Urothelium cell line (cell line): ENCODE data around the gene CLDN11.

Experiments used
- DNase-seq: peaks from one replicate; pipeline ENCODE4 v3.0.0; 2011; ENCODE audit warnings: low spot score, mixed read lengths
- FAIRE-seq: peaks from 2 replicates; lab custom pipeline; 2011; peaks lifted over from hg19 to GRCh38; lab: Jason Lieb, UNC

The CLDN11 gene

GRCh38 chr3:170418422-170419398 is at the start of gene CLDN11:
CLDN11 (plus strand) TSS chr3:170418868; CDS start chr3:170419067, 199 bp downstream.
- DNase-seq (no peak), FAIRE-seq (no peak)

GRCh38 chr3:170368921-170369320 is 49.7 kb upstream of the CLDN11 start:
- FAIRE-seq: no peak
- no peak for DNase-seq

GRCh38 chr3:170372190-170372879 is 46.3 kb upstream of the CLDN11 start:
- DNase-seq: no peak
- FAIRE-seq: no peak

GRCh38 chr3:170383567-170383966 is 35.1 kb upstream of the CLDN11 start:
- FAIRE-seq (no peak), DNase-seq (no peak)

GRCh38 chr3:170386468-170386867 is 32.2 kb upstream of the CLDN11 start:
- FAIRE-seq (no peak), DNase-seq (no peak)

- DNase-seq (no peak), FAIRE-seq (no peak)
Measured at GRCh38 chr3:170387950-170388349, 30.7 kb upstream of the CLDN11 start.

GRCh38 chr3:170391108-170391507 is 27.6 kb upstream of the CLDN11 start:
- FAIRE-seq: no peak
- DNase-seq: no peak

- DNase-seq: no peak
- FAIRE-seq: no peak
Measured at GRCh38 chr3:170397685-170398084, 21.0 kb upstream of the CLDN11 start.

- FAIRE-seq (no peak), DNase-seq (no peak)
Measured at GRCh38 chr3:170405101-170405500, 13.6 kb upstream of the CLDN11 start.

GRCh38 chr3:170410428-170411029 is 8.1 kb upstream of the CLDN11 start:
- no peak for FAIRE-seq
- no peak for DNase-seq

GRCh38 chr3:170413291-170413690 is 5.4 kb upstream of the CLDN11 start:
- no peak for DNase-seq
- no peak for FAIRE-seq

- peak; percentile 62 for DNase-seq
- FAIRE-seq: no peak
Measured at GRCh38 chr3:170414202-170414663, 4.4 kb upstream of the CLDN11 start.

GRCh38 chr3:170417090-170417489 is 1.6 kb upstream of the CLDN11 start:
- FAIRE-seq: no peak
- no peak for DNase-seq

GRCh38 chr3:170419557-170420087 is 954 bp downstream of the CLDN11 start:
- DNase-seq: no peak
- no peak for FAIRE-seq

GRCh38 chr3:170420307-170420821 is 1.7 kb downstream of the CLDN11 start:
- FAIRE-seq (no peak), DNase-seq (no peak)

- FAIRE-seq: no peak
- DNase-seq: no peak
Measured at GRCh38 chr3:170421111-170421641, 2.5 kb downstream of the CLDN11 start.

- DNase-seq (no peak), FAIRE-seq (no peak)
Measured at GRCh38 chr3:170421758-170422157, 3.1 kb downstream of the CLDN11 start.

- FAIRE-seq (no peak), DNase-seq (no peak)
Measured at GRCh38 chr3:170423001-170423615, 4.4 kb downstream of the CLDN11 start.

- FAIRE-seq (no peak), DNase-seq (no peak)
Measured at GRCh38 chr3:170424879-170425278, 6.2 kb downstream of the CLDN11 start.
